Ishikawa (cell line): ENCODE measurements around the gene RASD2.

Experiments
- CEBPB ChIP-seq: IDR thresholded peaks from 2 replicates; pipeline ENCODE4 v1.6.1; 2012
- CREB1 ChIP-seq: IDR thresholded peaks from 2 replicates; pipeline ENCODE4 v1.6.1; 2012; ENCODE audit warnings: low read depth
- EGR1 ChIP-seq: IDR thresholded peaks from 2 replicates; pipeline ENCODE4 v1.6.1; 2012
- EP300 ChIP-seq: IDR thresholded peaks from 2 replicates; pipeline ENCODE4 v1.6.1; 2012; ENCODE audit warnings: borderline replicate concordance
- FOXM1 ChIP-seq: IDR thresholded peaks from 2 replicates; pipeline ENCODE4 v1.6.1; 2012; ENCODE audit warnings: low read depth, borderline replicate concordance
- MAX ChIP-seq: IDR thresholded peaks from 2 replicates; pipeline ENCODE4 v1.6.1; 2012
- NFIC ChIP-seq: IDR thresholded peaks from 2 replicates; pipeline ENCODE4 v1.6.1; 2012
- RAD21 ChIP-seq: IDR thresholded peaks from 2 replicates; pipeline ENCODE4 v1.6.1; 2012; ENCODE audit warnings: low read depth
- TAF1 ChIP-seq: IDR thresholded peaks from 2 replicates; pipeline ENCODE4 v1.6.1; 2012; ENCODE audit warnings: low read depth, mild to moderate bottlenecking
- TCF12 ChIP-seq: IDR thresholded peaks from 2 replicates; pipeline ENCODE4 v1.6.1; 2012; ENCODE audit warnings: low read depth
- TEAD4 ChIP-seq: IDR thresholded peaks from 2 replicates; pipeline ENCODE4 v1.6.1; 2012
- USF1 ChIP-seq: IDR thresholded peaks from 2 replicates; pipeline ENCODE4 v1.6.1; 2012
- YY1 ChIP-seq: IDR thresholded peaks from 2 replicates; pipeline ENCODE4 v1.6.1; 2012; ENCODE audit warnings: low read depth
- ZBTB7A ChIP-seq: IDR thresholded peaks from 2 replicates; pipeline ENCODE4 v1.6.1; 2012; ENCODE audit warnings: low read depth
- TF ChIP-seq, protein P1 (sequence below): IDR thresholded peaks from 2 replicates; pipeline ENCODE4 v1.6.1; 2012; ENCODE audit warnings: low read depth, mild to moderate bottlenecking

The RASD2 gene

DNA sequence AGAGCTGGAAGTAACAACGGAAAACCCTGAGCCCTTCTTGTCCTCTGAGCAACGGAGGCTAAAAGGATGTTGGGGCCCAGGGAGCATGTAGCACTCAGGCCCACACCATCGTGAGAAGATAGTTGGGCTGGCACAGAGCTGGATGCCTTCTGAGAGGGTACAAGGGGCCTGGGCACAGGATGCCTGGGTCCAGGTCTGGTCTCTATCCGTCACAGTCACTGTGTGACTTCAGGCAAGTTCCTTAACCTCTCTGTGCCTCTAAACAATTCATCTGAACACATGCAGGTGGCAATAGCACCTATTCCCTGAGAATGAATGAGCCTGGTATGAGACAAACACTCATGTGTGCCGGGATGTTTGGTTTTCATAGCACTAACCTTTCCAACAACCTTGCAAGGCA lies 47.3 kb downstream of the RASD2 start:
- TF ChIP-seq CREB1 (no peak), CEBPB (no peak), EGR1 (no peak), USF1 (no peak), RAD21 (no peak), TAF1 (no peak), ZBTB7A (no peak), MAX (no peak), TEAD4 (no peak), TCF12 (no peak), NFIC (no peak), FOXM1 (no peak), YY1 (no peak), EP300 (no peak)
- TF ChIP-seq, protein P1, sequence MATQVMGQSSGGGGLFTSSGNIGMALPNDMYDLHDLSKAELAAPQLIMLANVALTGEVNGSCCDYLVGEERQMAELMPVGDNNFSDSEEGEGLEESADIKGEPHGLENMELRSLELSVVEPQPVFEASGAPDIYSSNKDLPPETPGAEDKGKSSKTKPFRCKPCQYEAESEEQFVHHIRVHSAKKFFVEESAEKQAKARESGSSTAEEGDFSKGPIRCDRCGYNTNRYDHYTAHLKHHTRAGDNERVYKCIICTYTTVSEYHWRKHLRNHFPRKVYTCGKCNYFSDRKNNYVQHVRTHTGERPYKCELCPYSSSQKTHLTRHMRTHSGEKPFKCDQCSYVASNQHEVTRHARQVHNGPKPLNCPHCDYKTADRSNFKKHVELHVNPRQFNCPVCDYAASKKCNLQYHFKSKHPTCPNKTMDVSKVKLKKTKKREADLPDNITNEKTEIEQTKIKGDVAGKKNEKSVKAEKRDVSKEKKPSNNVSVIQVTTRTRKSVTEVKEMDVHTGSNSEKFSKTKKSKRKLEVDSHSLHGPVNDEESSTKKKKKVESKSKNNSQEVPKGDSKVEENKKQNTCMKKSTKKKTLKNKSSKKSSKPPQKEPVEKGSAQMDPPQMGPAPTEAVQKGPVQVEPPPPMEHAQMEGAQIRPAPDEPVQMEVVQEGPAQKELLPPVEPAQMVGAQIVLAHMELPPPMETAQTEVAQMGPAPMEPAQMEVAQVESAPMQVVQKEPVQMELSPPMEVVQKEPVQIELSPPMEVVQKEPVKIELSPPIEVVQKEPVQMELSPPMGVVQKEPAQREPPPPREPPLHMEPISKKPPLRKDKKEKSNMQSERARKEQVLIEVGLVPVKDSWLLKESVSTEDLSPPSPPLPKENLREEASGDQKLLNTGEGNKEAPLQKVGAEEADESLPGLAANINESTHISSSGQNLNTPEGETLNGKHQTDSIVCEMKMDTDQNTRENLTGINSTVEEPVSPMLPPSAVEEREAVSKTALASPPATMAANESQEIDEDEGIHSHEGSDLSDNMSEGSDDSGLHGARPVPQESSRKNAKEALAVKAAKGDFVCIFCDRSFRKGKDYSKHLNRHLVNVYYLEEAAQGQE: no peak

DNA sequence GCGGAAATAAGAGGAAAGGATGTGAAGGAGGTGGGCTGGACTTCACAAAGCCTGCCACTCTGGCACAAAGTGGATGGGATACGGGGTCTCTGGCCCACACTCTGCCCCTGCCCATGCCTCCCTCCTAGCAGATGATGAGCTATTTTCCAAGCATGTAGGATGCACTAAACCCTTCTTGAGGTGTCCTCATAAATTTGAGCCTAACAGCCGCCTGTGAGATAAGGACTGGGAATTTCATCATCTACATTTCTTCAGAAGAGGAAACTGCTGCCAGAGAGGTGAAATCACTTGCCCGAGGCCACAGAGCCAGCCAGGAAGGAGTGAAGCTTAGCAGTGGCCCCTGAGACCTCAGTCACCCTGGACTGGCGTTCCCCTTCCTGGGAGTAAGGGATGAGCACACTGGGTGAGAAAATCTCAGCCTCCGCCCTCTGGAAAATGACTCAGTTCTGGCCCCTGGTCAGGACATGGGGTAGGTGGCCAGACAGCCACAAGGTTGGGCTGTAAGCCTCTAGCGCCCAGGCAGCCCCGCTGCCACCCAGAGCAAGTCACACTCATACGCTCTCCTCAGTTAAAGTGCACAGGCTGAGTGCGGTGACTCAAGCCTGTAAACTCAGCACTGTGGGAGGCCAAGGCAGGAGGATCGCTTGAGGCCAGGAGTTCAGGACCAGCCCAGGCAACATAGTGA lies 48.6 kb downstream of the RASD2 start:
- TF ChIP-seq YY1: no peak
- TF ChIP-seq EGR1: no peak
- TF ChIP-seq USF1: no peak
- no peak for TF ChIP-seq CREB1
- TF ChIP-seq CEBPB: 0 out of 2 replicates have a peak, but pooled peaks have one; percentile 32
- TF ChIP-seq, protein P1: no peak
- no peak for TF ChIP-seq NFIC
- no peak for TF ChIP-seq FOXM1
- TF ChIP-seq TCF12: no peak
- no peak for TF ChIP-seq TAF1
- no peak for TF ChIP-seq MAX
- TF ChIP-seq EP300: no peak
- TF ChIP-seq ZBTB7A: peak; percentile 31; the same call in 1 of the 2 replicates
- no peak for TF ChIP-seq RAD21
- TF ChIP-seq TEAD4: no peak

DNA sequence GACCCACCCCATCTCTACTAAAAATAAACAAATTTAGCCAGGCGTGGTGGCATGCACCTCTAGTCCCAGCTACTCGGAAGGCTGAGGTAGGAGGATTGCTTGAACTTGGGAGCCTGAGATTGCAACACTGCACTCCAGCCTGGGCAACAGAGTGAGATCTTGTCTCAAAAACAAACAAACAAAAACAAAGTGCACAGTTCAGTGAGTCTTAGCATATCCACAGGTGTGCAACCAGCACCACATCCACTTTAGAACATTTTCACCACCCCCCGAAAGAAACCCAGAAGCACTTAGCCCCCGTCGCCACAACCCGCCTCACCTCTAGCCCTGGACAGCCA lies 49.1 kb downstream of the RASD2 start:
- peak; percentile 52; the same call in 1 of the 2 replicates for TF ChIP-seq CEBPB
- no peak for TF ChIP-seq TEAD4

DNA sequence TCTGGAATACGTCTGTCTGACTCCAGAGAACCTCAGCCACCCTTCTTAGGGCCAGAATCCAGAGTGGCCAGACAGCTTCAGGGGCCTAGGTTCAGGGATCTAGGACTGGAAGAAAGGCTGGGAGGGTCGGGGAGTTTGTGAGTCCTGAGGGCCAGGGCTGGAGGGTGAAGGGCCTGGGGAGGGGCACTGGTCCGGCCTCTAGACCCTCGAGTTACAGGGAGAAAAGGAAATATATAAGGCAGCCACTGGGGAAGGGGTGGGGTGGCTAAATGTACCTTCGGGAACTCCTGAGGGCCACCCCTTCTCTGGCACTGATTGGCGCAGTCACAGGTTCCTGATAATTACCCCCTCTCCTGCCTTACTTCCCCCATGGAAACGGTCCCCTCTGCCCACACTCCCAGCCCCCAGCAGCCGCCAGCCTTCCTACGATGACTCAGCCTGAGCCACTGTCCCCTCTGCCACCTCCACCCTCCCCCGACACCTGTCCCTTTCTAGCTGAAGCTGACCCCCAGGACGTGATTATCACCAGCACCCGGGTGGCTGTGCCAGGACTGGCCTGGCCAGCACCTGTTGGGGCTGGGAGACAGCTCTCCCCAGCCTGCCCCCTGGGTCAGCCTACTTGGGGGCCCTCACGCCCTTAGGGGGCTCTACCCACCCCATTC lies 50.1 kb downstream of the RASD2 start:
- TF ChIP-seq CREB1: no peak
- no peak for TF ChIP-seq YY1
- no peak for TF ChIP-seq MAX
- no peak for TF ChIP-seq EGR1
- no peak for TF ChIP-seq USF1

GRCh38 chr22:35591714-35592417 lies 51.2 kb downstream of the RASD2 start:
- TF ChIP-seq TAF1 (no peak), CEBPB (no peak), TCF12 (no peak), YY1 (no peak), MAX (no peak)
